ENCODE measurements around the gene SYNPO.

Gene SYNPO

GRCh38 chr5:150623878-150624216, 16.6 kb upstream of the SYNPO start:
- no peak for DNase-seq (ENCODE audit: low read depth)
- no peak for TF ChIP-seq CTCF (IDR thresholded peaks at IDR 0.05; ENCODE audit: control insufficient read depth, extremely low read depth, insufficient read depth)
- H3K4me3 ChIP-seq (ENCODE audit: low read depth, low read length): no peak overlapping the region

- no peak for DNase-seq (ENCODE audit: low read depth)
- H3K4me3 ChIP-seq (ENCODE audit: low read depth, low read length): peak overlapping the region; percentile 50
- no peak for TF ChIP-seq CTCF (IDR thresholded peaks at IDR 0.05; ENCODE audit: control insufficient read depth, extremely low read depth, insufficient read depth)
Measured at GRCh38 chr5:150624334-150625163, 15.9 kb upstream of the SYNPO start.

GRCh38 chr5:150625164-150625535, 15.3 kb upstream of the SYNPO start:
- peak overlapping the region; percentile 50 for H3K4me3 ChIP-seq (ENCODE audit: low read depth, low read length)
- no peak for TF ChIP-seq CTCF (IDR thresholded peaks at IDR 0.05; ENCODE audit: control insufficient read depth, extremely low read depth, insufficient read depth)
- no peak for DNase-seq (ENCODE audit: low read depth)

- no peak overlapping the region for H3K4me3 ChIP-seq (ENCODE audit: low read depth, low read length)
- no peak for DNase-seq (ENCODE audit: low read depth)
- no peak for TF ChIP-seq CTCF (IDR thresholded peaks at IDR 0.05; ENCODE audit: control insufficient read depth, extremely low read depth, insufficient read depth)
Measured at GRCh38 chr5:150625831-150626746, 14.4 kb upstream of the SYNPO start.

- DNase-seq (ENCODE audit: low read depth): no peak
- no peak overlapping the region for H3K4me3 ChIP-seq (ENCODE audit: low read depth, low read length)
- no peak for TF ChIP-seq CTCF (IDR thresholded peaks at IDR 0.05; ENCODE audit: control insufficient read depth, extremely low read depth, insufficient read depth)
Measured at GRCh38 chr5:150626853-150627276, 13.6 kb upstream of the SYNPO start.

GRCh38 chr5:150627731-150628545, 12.5 kb upstream of the SYNPO start:
- no peak for DNase-seq (ENCODE audit: low read depth)
- no peak overlapping the region for H3K4me3 ChIP-seq (ENCODE audit: low read depth, low read length)

More at GRCh38 chr5:150627731-150628545, 12.5 kb upstream of the SYNPO start:
- no peak for TF ChIP-seq CTCF (IDR thresholded peaks at IDR 0.05; ENCODE audit: control insufficient read depth, extremely low read depth, insufficient read depth)

Data from LNCaP clone FGC (cell line).